ENCODE measurements around the gene TCN2. TPM values are rescaled to one million over a fixed set of nuclear protein-coding genes. Genes with fewer than 3 reads are reported as not detected.

TCN2 gene
- total and polyA plus RNA-seq, 4 donors: 6.7 to 14.1 (median 13.0) TPM

DNA sequence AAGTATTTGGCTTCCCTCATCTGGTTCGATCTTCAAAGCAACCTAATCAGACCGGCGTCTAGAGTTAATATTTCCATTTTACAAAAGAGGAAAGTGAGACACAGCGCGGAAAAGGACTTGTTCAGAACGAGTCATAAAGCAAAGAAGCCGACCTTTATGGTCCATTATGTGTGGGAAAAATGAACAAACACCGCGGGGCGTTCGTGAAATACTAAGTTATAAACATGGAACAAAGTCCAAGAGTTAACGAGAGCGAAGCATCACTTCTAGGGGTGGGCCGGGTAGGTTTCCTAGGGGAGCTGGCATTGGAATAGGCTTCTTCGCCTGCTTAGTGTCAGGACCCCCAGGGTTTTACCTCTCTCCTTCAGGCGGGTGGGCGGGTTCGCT lies 60.1 kb downstream of the TCN2 start:
- Histone ChIP-seq H3K27me3 (ENCODE audit: control insufficient read depth in 4 of 4, insufficient read depth in 4 of 4, low read length in 3 of 4) (no peaks in the 10 kb centered on the region), H3K4me3 (ENCODE audit: low read depth in 1 of 3, low read length in 3 of 3) (peak overlapping the region; percentile 44 to 77 (median 76)), H3K9me3 (ENCODE audit: control insufficient read depth in 4 of 4, low read length in 3 of 4) (no peaks in the 10 kb centered on the region), H3K4me1 (ENCODE audit: control insufficient read depth in 4 of 4, insufficient read depth in 4 of 4, low read length in 3 of 4) (peaks cover 2 to 19% (median 13%) of the 10 kb centered on the region in 4 donors), H3K36me3 (ENCODE audit: control insufficient read depth in 4 of 4, insufficient read depth in 3 of 4, low read depth in 1 of 4, low read length in 3 of 4) (peaks cover 2 to 3% (median 2%) of the 10 kb centered on the region in 4 donors), H3K27ac (ENCODE audit: low read depth in 1 of 2, low read length in 2 of 2) (no peak overlapping the region), H3K9ac (ENCODE audit: low read depth in 1 of 2, low read length in 2 of 2) (peak overlapping the region in 1 of 2 donors; percentile 32)
- 4% methylated on average over 18 of the region's 18 CpGs for WGBS
- no peak for DNase-seq (ENCODE audit: low spot score)
- TF ChIP-seq, protein P1, sequence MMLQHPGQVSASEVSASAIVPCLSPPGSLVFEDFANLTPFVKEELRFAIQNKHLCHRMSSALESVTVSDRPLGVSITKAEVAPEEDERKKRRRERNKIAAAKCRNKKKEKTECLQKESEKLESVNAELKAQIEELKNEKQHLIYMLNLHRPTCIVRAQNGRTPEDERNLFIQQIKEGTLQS (IDR thresholded peaks at IDR 0.05): no peak
- no peak for TF ChIP-seq RAD21 (IDR thresholded peaks at IDR 0.05)
- no peak for TF ChIP-seq ZBTB33 (IDR thresholded peaks at IDR 0.05)
- TF ChIP-seq EGR1 (IDR thresholded peaks at IDR 0.05; ENCODE audit: low read depth in 2 of 2): no peak
- no peak for TF ChIP-seq MAX (IDR thresholded peaks at IDR 0.05)
- TF ChIP-seq RXRA (IDR thresholded peaks at IDR 0.05): no peak
- TF ChIP-seq HNF4A (conservative IDR thresholded peaks at IDR 0.05): peak in 1 of 2 donors; percentile 5
- TF ChIP-seq JUND (IDR thresholded peaks at IDR 0.05): no peak

DNA sequence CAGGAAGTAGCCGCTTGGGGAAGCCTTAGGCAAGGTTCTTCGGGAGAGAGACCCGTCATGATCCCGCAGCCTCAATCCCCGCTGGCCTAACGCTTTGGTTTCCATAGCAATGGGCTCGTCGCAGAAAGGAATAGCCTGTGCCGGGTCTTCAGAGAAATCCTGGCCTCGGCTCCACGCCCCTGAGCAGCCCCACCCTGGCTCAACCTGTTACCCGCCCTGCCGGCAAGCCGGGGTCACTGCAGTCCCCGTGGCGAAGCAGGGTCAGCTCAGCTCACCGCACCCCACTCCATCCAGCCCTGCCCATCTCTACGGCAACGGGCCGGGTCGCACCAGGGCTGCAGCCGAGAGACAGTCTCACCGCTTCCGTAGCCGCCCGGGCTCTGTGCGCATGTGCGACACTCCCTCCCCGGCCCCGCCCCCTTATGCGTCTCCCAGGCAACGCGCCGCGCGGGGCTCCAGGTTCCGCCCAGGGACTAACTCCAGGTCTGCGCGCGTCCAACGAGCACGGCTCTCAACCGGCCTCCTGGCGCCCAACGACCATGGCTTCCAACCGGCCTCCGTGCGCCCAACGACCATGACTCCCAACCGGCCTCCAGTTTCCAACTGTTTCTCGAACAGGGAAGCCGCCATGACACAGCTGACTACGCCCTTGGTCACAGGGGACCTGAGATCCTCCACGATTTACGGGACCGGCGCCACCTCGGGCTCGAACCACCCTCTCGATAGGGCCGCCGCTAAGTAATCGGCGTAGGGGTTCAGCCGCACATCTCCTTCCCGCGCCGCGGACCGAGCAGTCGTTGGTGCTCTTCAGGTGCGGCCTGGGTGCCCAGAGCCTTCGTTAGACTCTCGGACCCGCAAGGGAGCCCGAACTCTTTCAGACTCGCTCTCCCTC lies 60.8 kb downstream of the TCN2 start, which contains the start of gene DUSP18:
Gene DUSP18, minus strand, starts transcription at position 382 of the 892 bp plus-strand sequence. CDS start 3,872 bp downstream, outside the sequence.
- peak; percentile 99 for DNase-seq (ENCODE audit: low spot score)
- Histone ChIP-seq H3K9me3 (ENCODE audit: control insufficient read depth in 4 of 4, low read length in 3 of 4) (no peaks in the 10 kb centered on the region), H3K4me3 (ENCODE audit: low read depth in 1 of 3, low read length in 3 of 3) (peak within 1 kb of the TSS; percentile 44 to 77 (median 76)), H3K27me3 (ENCODE audit: control insufficient read depth in 4 of 4, insufficient read depth in 4 of 4, low read length in 3 of 4) (no peaks in the 10 kb centered on the region), H3K27ac (ENCODE audit: low read depth in 1 of 2, low read length in 2 of 2) (no peak within 1 kb of the TSS), H3K4me1 (ENCODE audit: control insufficient read depth in 4 of 4, insufficient read depth in 4 of 4, low read length in 3 of 4) (peaks cover 2 to 19% (median 13%) of the 10 kb centered on the region in 4 donors), H3K36me3 (ENCODE audit: control insufficient read depth in 4 of 4, insufficient read depth in 3 of 4, low read depth in 1 of 4, low read length in 3 of 4) (peaks cover under 1 to 3% (median 2%) of the 10 kb centered on the region in 4 donors), H3K9ac (ENCODE audit: low read depth in 1 of 2, low read length in 2 of 2) (peak within 1 kb of the TSS in 1 of 2 donors; percentile 32)
- TF ChIP-seq YY1 (IDR thresholded peaks at IDR 0.05) (peak; percentile 68), SP1 (IDR thresholded peaks at IDR 0.05) (peak; percentile 32), REST (IDR thresholded peaks at IDR 0.05) (no peak), NR2F2 (IDR thresholded peaks at IDR 0.05) (no peak), JUND (IDR thresholded peaks at IDR 0.05) (no peak), RAD21 (IDR thresholded peaks at IDR 0.05) (peak in 1 of 2 donors; percentile 5), CTCF (IDR thresholded peaks at IDR 0.05; ENCODE audit: low read depth, low read length, missing input control) (peak; percentile 20), RXRA (IDR thresholded peaks at IDR 0.05) (no peak)
- under 1% methylated on average over 77 of the region's 77 CpGs for WGBS

Data from liver (tissue), 9 donors.